Measurements from ENCODE around the gene PPM1F.

PPM1F gene

GRCh38 chr22:21952586-21953571 is at the start of gene PPM1F:
TSS of gene PPM1F (minus strand) at chr22:21952848. CDS start at chr22:21946048, 6,800 bp downstream.
- DNase-seq (ENCODE audit: low spot score): peak; percentile 88

- no peak for DNase-seq (ENCODE audit: low spot score)
Observed at GRCh38 chr22:22001664-22002525, 49.2 kb upstream of the PPM1F start.

- DNase-seq (ENCODE audit: low spot score): no peak
Observed at GRCh38 chr22:21998595-21999247, 46.1 kb upstream of the PPM1F start.

GRCh38 chr22:21996175-21996720 is 43.6 kb upstream of the PPM1F start:
- no peak for DNase-seq (ENCODE audit: low spot score)

GRCh38 chr22:21995660-21996059 is 43.0 kb upstream of the PPM1F start:
- DNase-seq (ENCODE audit: low spot score): no peak

- DNase-seq (ENCODE audit: low spot score): no peak
Observed at GRCh38 chr22:21994881-21995444, 42.3 kb upstream of the PPM1F start.

GRCh38 chr22:21992593-21993237 is 40.1 kb upstream of the PPM1F start:
- DNase-seq (ENCODE audit: low spot score): no peak

GRCh38 chr22:21991774-21992173 is 39.1 kb upstream of the PPM1F start:
- DNase-seq (ENCODE audit: low spot score): no peak

GRCh38 chr22:21991304-21991596 is 38.6 kb upstream of the PPM1F start:
- no peak for DNase-seq (ENCODE audit: low spot score)

GRCh38 chr22:21990445-21991303 is 38.0 kb upstream of the PPM1F start:
- DNase-seq (ENCODE audit: low spot score): no peak

GRCh38 chr22:21989049-21989448 is 36.4 kb upstream of the PPM1F start:
- no peak for DNase-seq (ENCODE audit: low spot score)

GRCh38 chr22:21985214-21985613 is 32.6 kb upstream of the PPM1F start:
- no peak for DNase-seq (ENCODE audit: low spot score)

GRCh38 chr22:21984793-21985192 is 32.1 kb upstream of the PPM1F start:
- peak; percentile 27 for DNase-seq (ENCODE audit: low spot score)

- peak; percentile 82 for DNase-seq (ENCODE audit: low spot score)
Observed at GRCh38 chr22:21982338-21982965, 29.8 kb upstream of the PPM1F start, which contains the start of gene TOP3B. TSS of gene TOP3B (minus strand) at chr22:21982787. CDS start at chr22:21975709, 7,078 bp downstream.

- no peak for DNase-seq (ENCODE audit: low spot score)
Observed at GRCh38 chr22:21981874-21982273, 29.2 kb upstream of the PPM1F start.

- no peak for DNase-seq (ENCODE audit: low spot score)
Observed at GRCh38 chr22:21980547-21980946, 27.9 kb upstream of the PPM1F start.

- DNase-seq (ENCODE audit: low spot score): no peak
Observed at GRCh38 chr22:21978564-21979386, 26.1 kb upstream of the PPM1F start.

- DNase-seq (ENCODE audit: low spot score): no peak
Observed at GRCh38 chr22:21977814-21978213, 25.2 kb upstream of the PPM1F start.

GRCh38 chr22:21975854-21976345 is 23.3 kb upstream of the PPM1F start:
- no peak for DNase-seq (ENCODE audit: low spot score)
